Measurements from ENCODE around the gene CTDNEP1.

DNA sequence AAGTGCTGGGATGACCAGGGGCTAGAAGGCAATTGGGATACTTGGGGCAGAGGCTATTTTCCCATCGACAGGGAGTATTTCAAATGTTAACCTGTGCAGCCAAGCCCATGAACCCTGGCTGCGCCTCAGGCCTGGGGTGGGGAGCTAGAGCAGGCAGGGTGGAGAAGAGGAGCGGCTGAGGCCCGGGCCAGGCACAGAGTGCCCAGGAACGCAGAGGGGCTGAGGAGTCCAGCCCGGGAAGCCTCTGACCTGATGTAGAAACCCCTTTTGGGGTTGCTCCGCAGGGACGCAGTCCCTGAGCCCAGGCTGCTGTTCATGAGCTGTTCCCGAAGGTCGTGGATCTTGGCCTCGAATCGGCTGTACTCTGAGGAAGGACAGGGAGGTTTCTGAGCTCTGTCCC is 55.6 kb downstream of the CTDNEP1 start:
- no peak for TF ChIP-seq SUZ12 (IDR thresholded peaks at IDR 0.05)
- TF ChIP-seq HDGF (IDR thresholded peaks at IDR 0.05; ENCODE audit: borderline replicate concordance) = no peak
- TF ChIP-seq ELF4 (IDR thresholded peaks at IDR 0.05) = no peak
- no peak for TF ChIP-seq FOXM1 (IDR thresholded peaks at IDR 0.05; ENCODE audit: borderline replicate concordance)
- no peak for TF ChIP-seq ZNF384 (IDR thresholded peaks at IDR 0.05)
- no peak for TF ChIP-seq BHLHE40 (IDR thresholded peaks at IDR 0.05; ENCODE audit: borderline replicate concordance)

Data from HEK293T (cell line).